Panc1 (cell line): ENCODE data around the gene RILPL1.

Experiments
- POLR2AphosphoS5 ChIP-seq: IDR thresholded peaks from 2 replicates; pipeline ENCODE4 v1.6.1; 2012; ENCODE audit warnings: mild to moderate bottlenecking, low read depth, low read length, moderate library complexity
- REST ChIP-seq, 2 experiments: IDR thresholded peaks; 2 replicates each; pipeline ENCODE4 v1.6.1; 2011 to 2012; ENCODE audit warnings: low read depth in 2 of 2, control low read depth in 1 of 2, low read length in 1 of 2, mild to moderate bottlenecking in 1 of 2, moderate library complexity in 1 of 2; ENCODE audit not compliant: insufficient read depth in 1 of 2
- SIN3A ChIP-seq: IDR thresholded peaks from 2 replicates; pipeline ENCODE4 v1.6.1; 2012; ENCODE audit warnings: low read depth, mild to moderate bottlenecking, low read length, moderate library complexity, borderline replicate concordance; ENCODE audit not compliant: insufficient read depth
- TCF7L2 ChIP-seq: IDR thresholded peaks from 2 replicates; pipeline ENCODE4 v1.6.1; 2011; ENCODE audit warnings: mild to moderate bottlenecking, low read depth, low read length, inconsistent platforms
- TF ChIP-seq, protein P1 (sequence below): fragments of 450-650 bp; IDR thresholded peaks from 2 replicates; pipeline ENCODE4 v1.5.1; 2017; ENCODE audit warnings: mild to moderate bottlenecking

DNA sequence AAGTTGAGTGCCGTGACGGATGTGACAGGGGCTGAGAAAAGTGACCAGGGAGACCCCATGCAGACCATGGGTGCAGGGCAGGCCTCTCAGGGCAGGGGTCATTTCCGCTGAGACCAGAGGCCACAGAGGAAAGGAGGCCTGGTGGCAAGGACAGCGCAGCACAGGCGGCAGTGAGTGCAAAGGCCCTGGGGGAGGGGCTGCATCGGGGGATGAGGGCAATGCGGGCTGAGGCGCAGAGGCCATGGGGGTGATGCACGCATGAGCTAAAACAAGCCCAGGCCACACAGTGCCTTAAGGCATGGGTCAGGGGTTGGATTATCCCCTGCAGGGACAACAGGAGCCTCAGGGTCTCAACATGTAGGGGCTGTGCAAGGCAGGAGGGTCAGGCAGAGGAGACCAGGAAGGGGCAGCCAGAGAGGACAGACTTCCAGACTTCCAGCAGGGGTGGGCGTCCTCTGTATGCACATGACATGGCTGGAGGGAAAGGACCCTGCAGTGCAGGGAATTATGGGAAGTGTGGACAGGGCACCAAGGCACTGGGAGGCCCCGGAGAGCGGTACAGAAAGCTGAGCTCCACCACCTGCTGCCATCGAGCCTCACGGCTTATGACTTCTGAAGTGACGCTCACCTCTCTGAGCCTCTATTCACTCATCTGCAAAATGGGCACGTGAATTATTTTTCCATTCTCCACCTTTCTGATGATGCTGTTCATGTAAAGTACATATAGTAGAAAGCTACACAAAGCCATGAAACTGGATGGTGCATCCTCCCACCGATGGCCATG lies 27.3 kb downstream of the RILPL1 start:
- TF ChIP-seq, protein P1, sequence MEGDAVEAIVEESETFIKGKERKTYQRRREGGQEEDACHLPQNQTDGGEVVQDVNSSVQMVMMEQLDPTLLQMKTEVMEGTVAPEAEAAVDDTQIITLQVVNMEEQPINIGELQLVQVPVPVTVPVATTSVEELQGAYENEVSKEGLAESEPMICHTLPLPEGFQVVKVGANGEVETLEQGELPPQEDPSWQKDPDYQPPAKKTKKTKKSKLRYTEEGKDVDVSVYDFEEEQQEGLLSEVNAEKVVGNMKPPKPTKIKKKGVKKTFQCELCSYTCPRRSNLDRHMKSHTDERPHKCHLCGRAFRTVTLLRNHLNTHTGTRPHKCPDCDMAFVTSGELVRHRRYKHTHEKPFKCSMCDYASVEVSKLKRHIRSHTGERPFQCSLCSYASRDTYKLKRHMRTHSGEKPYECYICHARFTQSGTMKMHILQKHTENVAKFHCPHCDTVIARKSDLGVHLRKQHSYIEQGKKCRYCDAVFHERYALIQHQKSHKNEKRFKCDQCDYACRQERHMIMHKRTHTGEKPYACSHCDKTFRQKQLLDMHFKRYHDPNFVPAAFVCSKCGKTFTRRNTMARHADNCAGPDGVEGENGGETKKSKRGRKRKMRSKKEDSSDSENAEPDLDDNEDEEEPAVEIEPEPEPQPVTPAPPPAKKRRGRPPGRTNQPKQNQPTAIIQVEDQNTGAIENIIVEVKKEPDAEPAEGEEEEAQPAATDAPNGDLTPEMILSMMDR: no peak
- TF ChIP-seq POLR2AphosphoS5 (no peak), REST (IDR thresholded peaks at IDR 0.05; ENCODE audit: insufficient read depth in 1 of 2, low read depth in 2 of 2, low read length in 1 of 2) (no peak), TCF7L2 (no peak), SIN3A (no peak)
